NCI-H82 treated with DMSO at 0.1 percent for 48 hours (cell line): ENCODE data around the gene OR14A2.
"Not testable (repeated sequence)": the region's sequence is repeated elsewhere in the genome, so short reads cannot be mapped to it uniquely, and the experiment has no call there.

Source experiments
- DNase-seq: peaks from one replicate; lab custom pipeline; 2025; ENCODE audit not compliant: unreplicated experiment; lab: John Stamatoyannopoulos, UW

OR14A2 gene

GRCh38 chr1:247748041-247748440 lies at the start of gene OR14A2:
TSS of gene OR14A2 (minus strand) at chr1:247748141.
- DNase-seq, result no peak

- no peak for DNase-seq
Measured at GRCh38 chr1:247797518-247797917, 49.6 kb upstream of the OR14A2 start.

- no peak for DNase-seq
Measured at GRCh38 chr1:247769603-247770002, 21.7 kb upstream of the OR14A2 start.

- DNase-seq, result no peak
Measured at GRCh38 chr1:247760456-247760855, 12.5 kb upstream of the OR14A2 start, which contains the start of gene OR1C1. TSS of gene OR1C1 (minus strand) at chr1:247760556. CDS start at chr1:247758406, 2,150 bp downstream.

GRCh38 chr1:247754311-247754710 lies 6.4 kb upstream of the OR14A2 start:
- not testable (repeated sequence) for DNase-seq

GRCh38 chr1:247749870-247750269 lies 1.9 kb upstream of the OR14A2 start:
- DNase-seq, result no peak

- no peak for DNase-seq
Measured at GRCh38 chr1:247747616-247748015, 325 bp downstream of the OR14A2 start.

GRCh38 chr1:247746391-247746935 lies 1.5 kb downstream of the OR14A2 start:
- DNase-seq, result no peak

- not testable (repeated sequence) for DNase-seq
Measured at GRCh38 chr1:247742215-247742760, 5.7 kb downstream of the OR14A2 start.

- DNase-seq, result no peak
Measured at GRCh38 chr1:247741756-247742155, 6.2 kb downstream of the OR14A2 start.

GRCh38 chr1:247740721-247741120 lies 7.2 kb downstream of the OR14A2 start:
- DNase-seq, result no peak

- no peak for DNase-seq
Measured at GRCh38 chr1:247738315-247738714, 9.6 kb downstream of the OR14A2 start, which contains the start of gene OR14K1. TSS of gene OR14K1 (plus strand) at chr1:247738615. CDS start at chr1:247738615, 0 bp downstream.

- DNase-seq, result no peak
Measured at GRCh38 chr1:247721222-247721621, 26.7 kb downstream of the OR14A2 start.

GRCh38 chr1:247716546-247716945 lies 31.4 kb downstream of the OR14A2 start, which contains the start of gene OR6F1:
TSS of gene OR6F1 (minus strand) at chr1:247716646. CDS start at chr1:247712755, 3,891 bp downstream.
- DNase-seq, result no peak

GRCh38 chr1:247713753-247714152 lies 34.2 kb downstream of the OR14A2 start:
- DNase-seq, result no peak

- DNase-seq, result not testable (repeated sequence)
Measured at GRCh38 chr1:247710681-247711080, 37.3 kb downstream of the OR14A2 start.

- no peak for DNase-seq
Measured at GRCh38 chr1:247701338-247701737, 46.6 kb downstream of the OR14A2 start.

- peak; percentile 21 for DNase-seq
Measured at GRCh38 chr1:247681288-247681897, 66.5 kb downstream of the OR14A2 start.

GRCh38 chr1:247680171-247680570 lies 67.8 kb downstream of the OR14A2 start:
- no peak for DNase-seq

GRCh38 chr1:247679639-247680038 lies 68.3 kb downstream of the OR14A2 start, which contains the start of gene OR13G1:
TSS of gene OR13G1 (minus strand) at chr1:247679739. CDS start at chr1:247673041, 6,698 bp downstream.
- DNase-seq, result no peak
